Cardiac muscle cell (in vitro differentiated cells and primary cell): Measurements from ENCODE around the gene UBE2L6. TPM values are rescaled to one million over a fixed set of nuclear protein-coding genes. Genes with fewer than 3 reads are reported as not detected.

Experiments used
- DNase-seq, 2 donors: peaks; one replicate each; pipeline versions ENCODE4 v3.0.0 to v3.0.0-alpha.2; 2010 to 2017; ENCODE audit warnings: low read depth in 1 of 2, low spot score in 1 of 2
- H3K27ac ChIP-seq: fragments of 200-600 bp; sonication (generic); 2 replicates; pipeline ENCODE4 v1.5.1; 2016
- H3K27me3 ChIP-seq: fragments of 200-600 bp; sonication (generic); 2 replicates; pipeline ENCODE4 v1.6.0; 2016; ENCODE audit warnings: control low read depth
- H3K36me3 ChIP-seq: fragments of 200-600 bp; sonication (generic); 2 replicates; pipeline ENCODE4 v1.5.1; 2016; ENCODE audit warnings: control low read depth
- H3K4me1 ChIP-seq: fragments of 200-600 bp; sonication (generic); 2 replicates; pipeline ENCODE4 v1.8.1; 2017; ENCODE audit warnings: low read depth, mild to moderate bottlenecking, mixed run types
- H3K4me3 ChIP-seq: fragments of 200-600 bp; sonication (generic); 2 replicates; pipeline ENCODE4 v1.5.1; 2016; ENCODE audit warnings: mild to moderate bottlenecking
- H3K9me3 ChIP-seq: fragments of 200-600 bp; sonication (generic); 2 replicates; pipeline ENCODE4 v1.5.1; 2017; ENCODE audit warnings: low read depth, mild to moderate bottlenecking, control low read depth
- CTCF ChIP-seq: IDR thresholded peaks from 2 replicates; pipeline ENCODE4 v1.5.1; 2012; ENCODE audit warnings: low read depth, mild to moderate bottlenecking, low read length
- polyA plus RNA-seq: library from polyadenylated mRNA; unstranded; fragments of >200 nt; fragmentation: Nextera tagmentation; extraction: Ambion mirVana; gene quantifications from 2 replicates; pipeline ENCODE4 v1.2.1, GENCODE V29; 2016
- total RNA-seq: library from RNA; depleted of rRNA; stranded (reverse); fragments of >200 nt; gene quantifications from 2 replicates; pipeline ENCODE4 v1.2.3, GENCODE V29; 2016

UBE2L6 gene
- total and polyA plus RNA-seq, 2 experiments from 2014 or later: 129 to 158 TPM

- peak in 1 of 2 donors; percentile 10 for DNase-seq
- TF ChIP-seq CTCF: no peak
These were observed 462 bp downstream of the UBE2L6 start for GRCh38 chr11:57566905-57567514.

GRCh38 chr11:57566005-57566904 is 1.2 kb downstream of the UBE2L6 start:
- Histone ChIP-seq H3K4me3 (peak overlapping the region; percentile 87), H3K9me3 (no peaks in the 10 kb centered on the region), H3K27me3 (no peaks in the 10 kb centered on the region), H3K36me3 (no peaks in the 10 kb centered on the region), H3K4me1 (peaks cover 13% of the 10 kb centered on the region), H3K27ac (peak overlapping the region; percentile 82)
- TF ChIP-seq CTCF: no peak
- peak; percentile 44 to 54 for DNase-seq

More at GRCh38 chr11:57566905-57567514, 462 bp downstream of the UBE2L6 start:
- peak overlapping the region; percentile 87 for H3K4me3 ChIP-seq
- H3K9me3 ChIP-seq: no peaks in the 10 kb centered on the region
- peak overlapping the region; percentile 82 for H3K27ac ChIP-seq
- H3K27me3 ChIP-seq: no peaks in the 10 kb centered on the region
- H3K4me1 ChIP-seq: peaks cover 6% of the 10 kb centered on the region
- no peaks in the 10 kb centered on the region for H3K36me3 ChIP-seq

GRCh38 chr11:57562596-57562995 is 4.9 kb downstream of the UBE2L6 start:
- H3K4me3 ChIP-seq: no peak overlapping the region
- no peak for TF ChIP-seq CTCF
- H3K27me3 ChIP-seq: no peaks in the 10 kb centered on the region
- peaks cover 16% of the 10 kb centered on the region for H3K36me3 ChIP-seq
- peak overlapping the region; percentile 71 for H3K27ac ChIP-seq
- H3K4me1 ChIP-seq: peaks cover 14% of the 10 kb centered on the region
- peak in 1 of 2 donors; percentile 22 for DNase-seq
- H3K9me3 ChIP-seq: no peaks in the 10 kb centered on the region

- Histone ChIP-seq H3K9me3 (no peaks in the 10 kb centered on the region), H3K27me3 (no peaks in the 10 kb centered on the region), H3K36me3 (peaks cover 19% of the 10 kb centered on the region), H3K27ac (no peak overlapping the region), H3K4me3 (no peak overlapping the region), H3K4me1 (peaks cover 11% of the 10 kb centered on the region)
- no peak for TF ChIP-seq CTCF
- no peak for DNase-seq
These were observed 7.3 kb downstream of the UBE2L6 start for GRCh38 chr11:57560146-57560545.

GRCh38 chr11:57556041-57556440 is 11.4 kb downstream of the UBE2L6 start:
- H3K36me3 ChIP-seq: peaks cover 46% of the 10 kb centered on the region
- H3K4me3 ChIP-seq: no peak overlapping the region
- no peak for TF ChIP-seq CTCF
- no peak for DNase-seq
- H3K27ac ChIP-seq: no peak overlapping the region
- no peaks in the 10 kb centered on the region for H3K27me3 ChIP-seq
- no peaks in the 10 kb centered on the region for H3K9me3 ChIP-seq
- H3K4me1 ChIP-seq: no peaks in the 10 kb centered on the region
